MM.1S (cell line): ENCODE measurements around the gene PGBD5.

Source experiments
- EZH2phosphoT487 ChIP-seq: fragments of 300-600 bp; sonication (generic); IDR thresholded peaks from 2 replicates; pipeline ENCODE4 v1.6.1; 2018; ENCODE audit warnings: antibody characterized with exemption, low read length
- TF ChIP-seq, protein P1 (sequence below): fragments of 300-600 bp; sonication (generic); IDR thresholded peaks from 2 replicates; pipeline ENCODE4 v1.5.1; 2016; ENCODE audit warnings: antibody characterized with exemption, low read length, mixed read lengths

DNA sequence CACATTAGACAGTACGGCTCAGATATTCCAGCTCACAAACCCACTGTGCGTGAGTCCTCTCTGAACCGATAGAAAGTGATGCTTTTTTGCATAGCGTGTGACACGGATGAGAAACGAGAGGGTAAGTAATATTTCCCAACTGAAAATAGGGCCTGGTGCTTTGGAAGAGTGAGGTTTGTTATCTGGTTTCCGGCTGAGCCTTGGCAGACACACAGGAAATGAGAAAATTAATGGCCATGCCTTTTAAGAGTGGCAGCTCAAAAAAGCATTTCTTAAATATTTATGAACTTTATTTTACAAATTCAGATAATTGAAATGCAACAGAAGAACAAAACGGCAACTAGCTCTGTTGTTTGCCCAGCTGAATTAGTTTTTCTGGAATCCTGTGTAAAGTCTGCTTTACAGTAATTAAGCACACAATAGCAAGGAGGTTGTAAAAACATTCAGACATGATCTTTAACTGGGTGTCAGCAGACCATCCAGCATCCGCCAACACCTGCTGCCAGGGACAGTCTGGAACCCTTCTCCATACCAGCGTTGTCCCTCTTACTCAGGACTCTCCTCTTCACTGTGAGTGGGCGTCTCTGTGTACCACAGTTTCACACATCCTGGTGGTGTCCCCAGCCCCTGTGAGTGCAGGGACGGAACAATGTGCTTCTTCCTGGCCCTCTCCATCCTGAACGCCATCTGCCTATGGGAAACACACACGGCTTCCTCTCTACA lies 155.4 kb downstream of the PGBD5 start:
- TF ChIP-seq, protein P1, sequence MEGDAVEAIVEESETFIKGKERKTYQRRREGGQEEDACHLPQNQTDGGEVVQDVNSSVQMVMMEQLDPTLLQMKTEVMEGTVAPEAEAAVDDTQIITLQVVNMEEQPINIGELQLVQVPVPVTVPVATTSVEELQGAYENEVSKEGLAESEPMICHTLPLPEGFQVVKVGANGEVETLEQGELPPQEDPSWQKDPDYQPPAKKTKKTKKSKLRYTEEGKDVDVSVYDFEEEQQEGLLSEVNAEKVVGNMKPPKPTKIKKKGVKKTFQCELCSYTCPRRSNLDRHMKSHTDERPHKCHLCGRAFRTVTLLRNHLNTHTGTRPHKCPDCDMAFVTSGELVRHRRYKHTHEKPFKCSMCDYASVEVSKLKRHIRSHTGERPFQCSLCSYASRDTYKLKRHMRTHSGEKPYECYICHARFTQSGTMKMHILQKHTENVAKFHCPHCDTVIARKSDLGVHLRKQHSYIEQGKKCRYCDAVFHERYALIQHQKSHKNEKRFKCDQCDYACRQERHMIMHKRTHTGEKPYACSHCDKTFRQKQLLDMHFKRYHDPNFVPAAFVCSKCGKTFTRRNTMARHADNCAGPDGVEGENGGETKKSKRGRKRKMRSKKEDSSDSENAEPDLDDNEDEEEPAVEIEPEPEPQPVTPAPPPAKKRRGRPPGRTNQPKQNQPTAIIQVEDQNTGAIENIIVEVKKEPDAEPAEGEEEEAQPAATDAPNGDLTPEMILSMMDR, result no peak
- no peak for TF ChIP-seq EZH2phosphoT487
